ENCODE data around the gene PTPN6.

Gene PTPN6

GRCh38 chr12:6916426-6917200 is 34.5 kb upstream of the PTPN6 start:
- Mint-ChIP-seq H3K27me3 (ENCODE audit: low read depth, poor library complexity) (peaks cover 12% of the 10 kb centered on the region), H3K36me3 (ENCODE audit: low read depth) (peaks cover 26% of the 10 kb centered on the region), H3K27ac (no peak overlapping the region), H3K4me1 (peaks cover 64% of the 10 kb centered on the region), H3K9me3 (no peaks in the 10 kb centered on the region), H3K4me3 (peak overlapping the region; percentile 93)
- TF ChIP-seq CTCF (IDR thresholded peaks at IDR 0.05): no peak
- DNase-seq: no peak

- no peak for TF ChIP-seq CTCF (IDR thresholded peaks at IDR 0.05)
- H3K4me3 Mint-ChIP-seq: no peak overlapping the region
- H3K36me3 Mint-ChIP-seq (ENCODE audit: low read depth): peaks cover 26% of the 10 kb centered on the region
- DNase-seq: no peak
- H3K27me3 Mint-ChIP-seq (ENCODE audit: low read depth, poor library complexity): peaks cover 9% of the 10 kb centered on the region
- H3K9me3 Mint-ChIP-seq: no peaks in the 10 kb centered on the region
- no peak overlapping the region for H3K27ac Mint-ChIP-seq
- H3K4me1 Mint-ChIP-seq: peaks cover 71% of the 10 kb centered on the region
Observed at GRCh38 chr12:6917491-6918231, 33.5 kb upstream of the PTPN6 start.

GRCh38 chr12:6919588-6919987 is 31.6 kb upstream of the PTPN6 start:
- Mint-ChIP-seq H3K9me3 (no peaks in the 10 kb centered on the region), H3K36me3 (ENCODE audit: low read depth) (peaks cover 26% of the 10 kb centered on the region), H3K4me1 (peaks cover 75% of the 10 kb centered on the region), H3K4me3 (no peak overlapping the region), H3K27ac (peak overlapping the region; percentile 5), H3K27me3 (ENCODE audit: low read depth, poor library complexity) (peaks cover 2% of the 10 kb centered on the region)
- no peak for TF ChIP-seq CTCF (IDR thresholded peaks at IDR 0.05)
- no peak for DNase-seq

- no peak for DNase-seq
- no peak overlapping the region for H3K4me3 Mint-ChIP-seq
- TF ChIP-seq CTCF (IDR thresholded peaks at IDR 0.05): no peak
- peaks cover 75% of the 10 kb centered on the region for H3K4me1 Mint-ChIP-seq
- no peaks in the 10 kb centered on the region for H3K9me3 Mint-ChIP-seq
- no peak overlapping the region for H3K27ac Mint-ChIP-seq
- peaks cover 25% of the 10 kb centered on the region for H3K36me3 Mint-ChIP-seq (ENCODE audit: low read depth)
- H3K27me3 Mint-ChIP-seq (ENCODE audit: low read depth, poor library complexity): peaks cover 2% of the 10 kb centered on the region
Observed at GRCh38 chr12:6921539-6921938, 29.6 kb upstream of the PTPN6 start.

GRCh38 chr12:6921996-6922946 is 28.9 kb upstream of the PTPN6 start:
- TF ChIP-seq CTCF (IDR thresholded peaks at IDR 0.05): no peak
- H3K27ac Mint-ChIP-seq: peak overlapping the region; percentile 59
- H3K36me3 Mint-ChIP-seq (ENCODE audit: low read depth): peaks cover 21% of the 10 kb centered on the region
- no peak overlapping the region for H3K4me3 Mint-ChIP-seq
- H3K9me3 Mint-ChIP-seq: no peaks in the 10 kb centered on the region
- H3K27me3 Mint-ChIP-seq (ENCODE audit: low read depth, poor library complexity): peaks cover 2% of the 10 kb centered on the region
- DNase-seq: no peak
- peaks cover 75% of the 10 kb centered on the region for H3K4me1 Mint-ChIP-seq
